H1 (cell line): ENCODE results near the gene TPST2.

Source experiments
- BACH1 ChIP-seq: IDR thresholded peaks from 2 replicates; pipeline ENCODE4 v1.6.1; 2012; ENCODE audit warnings: low read length, improper control_type of control experiment
- CBX5 ChIP-seq: fragments of 300-800, 300-1000 bp; sonication (generic); IDR thresholded peaks from 2 replicates; pipeline ENCODE4 v1.7.1; 2016; ENCODE audit warnings: antibody characterized with exemption, low read length, low read depth
- EZH2 ChIP-seq: fragments of 200-600 bp; sonication (generic); IDR thresholded peaks from 2 replicates; pipeline ENCODE4 v1.7.1; 2012; ENCODE audit warnings: low read depth, mild to moderate bottlenecking, moderate library complexity, low read length, inconsistent platforms; ENCODE audit not compliant: severe bottlenecking
- KDM1A ChIP-seq: fragments of 200-600, 300-600 bp; sonication (generic); IDR thresholded peaks from 2 replicates; pipeline ENCODE4 v1.7.1; 2016; ENCODE audit warnings: mild to moderate bottlenecking, low read length, borderline replicate concordance
- POLR2A ChIP-seq, 2 experiments: IDR thresholded peaks; 1 replicate in 1 of 2; 2 replicates in 1 of 2; pipeline ENCODE4 v1.6.1; 2011; ENCODE audit warnings: low read depth in 2 of 2, low read length in 2 of 2, mild to moderate bottlenecking in 2 of 2; ENCODE audit errors: control extremely low read depth in 1 of 2
- POLR2AphosphoS5 ChIP-seq: IDR thresholded peaks from 2 replicates; pipeline ENCODE4 v1.6.1; 2011; ENCODE audit warnings: low read depth, low read length
- RBBP5 ChIP-seq: IDR thresholded peaks from 2 replicates; pipeline ENCODE4 v1.7.1; 2012; ENCODE audit warnings: low read depth, mild to moderate bottlenecking, inconsistent platforms, low read length, moderate library complexity, borderline replicate concordance
- RXRA ChIP-seq: IDR thresholded peaks from 2 replicates; pipeline ENCODE4 v1.6.1; 2011; ENCODE audit warnings: low read depth, mild to moderate bottlenecking, low read length, moderate library complexity; ENCODE audit not compliant: insufficient read depth
- SP4 ChIP-seq: IDR thresholded peaks from 2 replicates; pipeline ENCODE4 v1.6.1; 2012; ENCODE audit warnings: low read length, inconsistent platforms
- TF ChIP-seq, protein P1 (sequence below), 3 experiments: IDR thresholded peaks; 1 replicate in 2 of 3; 2 replicates in 1 of 3; pipeline versions ENCODE4 v1.5.1 to v1.6.1; 2011; ENCODE audit warnings: low read length in 3 of 3, mild to moderate bottlenecking in 3 of 3, inconsistent platforms in 2 of 3, low read depth in 1 of 3, moderate library complexity in 1 of 3; ENCODE audit not compliant: insufficient read depth in 1 of 3; ENCODE audit errors: control extremely low read depth in 1 of 3

DNA sequence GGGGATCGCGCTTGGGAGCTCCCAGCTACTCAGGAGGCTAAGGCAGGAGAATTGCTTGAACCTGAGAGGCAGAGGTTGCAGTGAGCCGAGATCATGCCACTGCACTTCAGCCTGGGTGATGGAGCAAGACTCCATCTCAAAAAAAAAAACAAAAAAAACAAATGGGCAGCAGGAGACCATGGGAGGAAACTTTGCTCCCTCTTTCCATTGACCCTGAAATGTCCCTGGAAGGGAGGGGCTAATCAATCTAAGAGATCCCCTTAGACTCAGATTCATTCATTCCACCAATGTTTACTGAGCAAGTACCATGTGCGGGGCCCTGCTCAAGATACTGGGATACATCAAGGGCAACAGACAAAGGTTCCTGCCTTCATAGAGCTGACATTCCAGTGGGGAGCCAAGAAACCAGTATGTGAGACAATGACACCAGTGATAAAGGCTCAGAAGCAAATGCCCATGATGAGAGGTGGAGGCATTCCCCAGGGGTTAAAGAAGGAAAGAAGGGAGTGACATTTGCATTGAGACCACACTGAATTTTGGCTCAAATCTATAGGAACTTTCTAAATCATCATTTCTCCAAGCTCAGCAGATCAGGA is 39.9 kb downstream of the TPST2 start:
- TF ChIP-seq EZH2, result no peak
- no peak for TF ChIP-seq CBX5
- no peak for TF ChIP-seq RBBP5
- TF ChIP-seq KDM1A, result no peak
- no peak for TF ChIP-seq RXRA
- TF ChIP-seq, protein P1, sequence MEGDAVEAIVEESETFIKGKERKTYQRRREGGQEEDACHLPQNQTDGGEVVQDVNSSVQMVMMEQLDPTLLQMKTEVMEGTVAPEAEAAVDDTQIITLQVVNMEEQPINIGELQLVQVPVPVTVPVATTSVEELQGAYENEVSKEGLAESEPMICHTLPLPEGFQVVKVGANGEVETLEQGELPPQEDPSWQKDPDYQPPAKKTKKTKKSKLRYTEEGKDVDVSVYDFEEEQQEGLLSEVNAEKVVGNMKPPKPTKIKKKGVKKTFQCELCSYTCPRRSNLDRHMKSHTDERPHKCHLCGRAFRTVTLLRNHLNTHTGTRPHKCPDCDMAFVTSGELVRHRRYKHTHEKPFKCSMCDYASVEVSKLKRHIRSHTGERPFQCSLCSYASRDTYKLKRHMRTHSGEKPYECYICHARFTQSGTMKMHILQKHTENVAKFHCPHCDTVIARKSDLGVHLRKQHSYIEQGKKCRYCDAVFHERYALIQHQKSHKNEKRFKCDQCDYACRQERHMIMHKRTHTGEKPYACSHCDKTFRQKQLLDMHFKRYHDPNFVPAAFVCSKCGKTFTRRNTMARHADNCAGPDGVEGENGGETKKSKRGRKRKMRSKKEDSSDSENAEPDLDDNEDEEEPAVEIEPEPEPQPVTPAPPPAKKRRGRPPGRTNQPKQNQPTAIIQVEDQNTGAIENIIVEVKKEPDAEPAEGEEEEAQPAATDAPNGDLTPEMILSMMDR (IDR thresholded peaks at IDR 0.05; ENCODE audit: control extremely low read depth in 1 of 3, insufficient read depth in 1 of 3, low read depth in 1 of 3, low read length in 3 of 3), result no peak
- no peak for TF ChIP-seq BACH1
- TF ChIP-seq POLR2A (IDR thresholded peaks at IDR 0.05; ENCODE audit: control extremely low read depth in 1 of 2, low read depth in 2 of 2, low read length in 2 of 2), result no peak
- TF ChIP-seq POLR2AphosphoS5, result no peak
- no peak for TF ChIP-seq SP4
